HG02885 (cell line): ENCODE measurements around the gene NANOS3.
"Not testable (repeated sequence)": the region's sequence is repeated elsewhere in the genome, so short reads cannot be mapped to it uniquely, and the experiment has no call there.

Source experiments
- ATAC-seq: cut with Tn5 transposase; IDR thresholded peaks from one replicate; pipeline ENCODE4 v1.9.1; 2021; ENCODE audit warnings: mild to moderate bottlenecking; ENCODE audit not compliant: unreplicated experiment, poor library complexity

NANOS3 gene

GRCh38 chr19:13914777-13915176 is 37.8 kb downstream of the NANOS3 start:
- no peak for ATAC-seq

- no peak for ATAC-seq
These were observed 41.0 kb downstream of the NANOS3 start for GRCh38 chr19:13917888-13918406.

GRCh38 chr19:13918726-13919411 is 41.9 kb downstream of the NANOS3 start:
- ATAC-seq: no peak

GRCh38 chr19:13920524-13920923 is 43.6 kb downstream of the NANOS3 start:
- no peak for ATAC-seq

GRCh38 chr19:13920940-13921747 is 44.2 kb downstream of the NANOS3 start:
- no peak for ATAC-seq

- not testable (repeated sequence) for ATAC-seq
These were observed 45.2 kb downstream of the NANOS3 start for GRCh38 chr19:13922118-13922517.

- no peak for ATAC-seq
These were observed 46.5 kb downstream of the NANOS3 start for GRCh38 chr19:13923194-13923987.

GRCh38 chr19:13926010-13926409 is 49.1 kb downstream of the NANOS3 start:
- no peak for ATAC-seq

GRCh38 chr19:13926715-13927114 is 49.8 kb downstream of the NANOS3 start:
- no peak for ATAC-seq

GRCh38 chr19:13929340-13929739 is 52.4 kb downstream of the NANOS3 start:
- ATAC-seq: no peak

- ATAC-seq: no peak
These were observed 53.0 kb downstream of the NANOS3 start for GRCh38 chr19:13929956-13930355.
